IMR-90 (cell line): ENCODE results near the gene CCDC175. TPM values are rescaled to one million over a fixed set of nuclear protein-coding genes. Genes with fewer than 3 reads are reported as not detected.

Experiments used
- ATAC-seq: fragments of 200-7000 bp; cut with Tn5 transposase; 2 replicates; pipeline ENCODE4 v1.9.1; 2020; ENCODE audit warnings: low read depth, mild to moderate bottlenecking, moderate library complexity
- BruUV-seq: library from RNA; stranded (reverse); fragments of 400-500 nt; replicated peaks from 2 replicates; lab custom pipeline; 2021; lab: Mats Ljungman, UMichigan
- CTCF ChIA-PET: fragments of 300-600 bp; formaldehyde crosslinking; extraction: SDS; loops from one replicate; lab custom pipeline; 2021; ENCODE audit warnings: antibody characterized with exemption; lab: Yijun Ruan, JAX
- POLR2A ChIA-PET: fragments of 300-600 bp; sonication (Branson Sonifier 250); formaldehyde crosslinking; loops from one replicate; lab custom pipeline; 2022; ENCODE audit warnings: antibody characterized with exemption; ENCODE audit not compliant: unreplicated experiment; lab: Charles Lee
- DNase-seq: peaks from one replicate; pipeline ENCODE4 v3.0.0; 2013
- H2AFZ ChIP-seq: replicated peaks from 2 replicates; pipeline ENCODE3; 2013; ENCODE audit warnings: low read length, mild to moderate bottlenecking; ENCODE audit not compliant: poor library complexity
- H2AK5ac ChIP-seq: 2 replicates; pipeline ENCODE4 v1.6.1; 2013; ENCODE audit warnings: low read depth, low read length, inconsistent platforms
- H2AK9ac ChIP-seq: replicated peaks from 2 replicates; pipeline ENCODE3; 2013; ENCODE audit warnings: mild to moderate bottlenecking, low read depth, low read length, moderate library complexity; ENCODE audit not compliant: poor library complexity
- H2BK120ac ChIP-seq: 2 replicates; pipeline ENCODE4 v1.6.1; 2013; ENCODE audit warnings: low read depth, low read length, inconsistent platforms
- H2BK15ac ChIP-seq: 3 replicates; pipeline ENCODE4 v1.6.1; 2013; ENCODE audit warnings: low read depth, low read length, inconsistent platforms
- H2BK20ac ChIP-seq: 2 replicates; pipeline ENCODE4 v1.6.1; 2013; ENCODE audit warnings: low read depth, mild to moderate bottlenecking, inconsistent platforms, low read length, moderate library complexity
- H2BK5ac ChIP-seq: 2 replicates; pipeline ENCODE4 v1.6.1; 2013; ENCODE audit warnings: mild to moderate bottlenecking, low read depth, low read length, inconsistent platforms; ENCODE audit not compliant: poor library complexity, severe bottlenecking
- H3K14ac ChIP-seq: replicated peaks from 2 replicates; pipeline ENCODE4 v1.6.1; 2013; ENCODE audit warnings: low read depth, low read length, inconsistent platforms
- H3K18ac ChIP-seq: 2 replicates; pipeline ENCODE4 v1.6.1; 2013; ENCODE audit warnings: low read depth, low read length, control low read depth
- H3K23ac ChIP-seq: 2 replicates; pipeline ENCODE4 v1.6.1; 2013; ENCODE audit warnings: low read depth, low read length, inconsistent platforms
- H3K27ac ChIP-seq: 2 replicates; pipeline ENCODE4 v1.5.1; 2013; ENCODE audit warnings: mild to moderate bottlenecking, control low read depth, low read length; ENCODE audit not compliant: insufficient read depth
- H3K27me3 ChIP-seq: 2 replicates; pipeline ENCODE4 v1.6.1; 2013; ENCODE audit warnings: low read length; ENCODE audit not compliant: control insufficient read depth, insufficient read depth
- H3K36me3 ChIP-seq: 2 replicates; pipeline ENCODE4 v1.6.1; 2013; ENCODE audit warnings: low read length, mixed read lengths; ENCODE audit not compliant: control insufficient read depth, insufficient read depth
- H3K4ac ChIP-seq: 2 replicates; pipeline ENCODE4 v1.6.1; 2013; ENCODE audit warnings: low read depth, low read length, inconsistent platforms
- H3K4me1 ChIP-seq: 2 replicates; pipeline ENCODE4 v1.6.1; 2013; ENCODE audit warnings: low read length, mixed read lengths; ENCODE audit not compliant: control insufficient read depth, insufficient read depth
- H3K4me2 ChIP-seq: 2 replicates; pipeline ENCODE4 v1.6.1; 2013; ENCODE audit warnings: low read depth, mild to moderate bottlenecking, control low read depth, low read length, moderate library complexity
- H3K4me3 ChIP-seq: 2 replicates; pipeline ENCODE4 v1.5.1; 2013; ENCODE audit warnings: low read depth, mild to moderate bottlenecking, control low read depth, low read length, moderate library complexity; ENCODE audit not compliant: insufficient read depth
- H3K56ac ChIP-seq: 2 replicates; pipeline ENCODE4 v1.6.1; 2013; ENCODE audit warnings: low read length, inconsistent platforms; ENCODE audit not compliant: insufficient read depth; ENCODE audit errors: extremely low read depth
- H3K79me1 ChIP-seq, 2 experiments: 2 replicates each; pipeline ENCODE4 v1.6.1; 2013; ENCODE audit warnings: low read length in 2 of 2, inconsistent platforms in 1 of 2, low read depth in 1 of 2
- H3K9ac ChIP-seq: 2 replicates; pipeline ENCODE4 v1.6.1; 2013; ENCODE audit warnings: low read depth, low read length, control low read depth
- H3K9me1 ChIP-seq: 2 replicates; pipeline ENCODE4 v1.6.1; 2013; ENCODE audit warnings: low read length, inconsistent platforms; ENCODE audit not compliant: insufficient read depth
- H3K9me3 ChIP-seq: 2 replicates; pipeline ENCODE4 v1.6.1; 2013; ENCODE audit warnings: low read length; ENCODE audit not compliant: control insufficient read depth, insufficient read depth
- H4K20me1 ChIP-seq: 2 replicates; pipeline ENCODE4 v1.6.1; 2013; ENCODE audit warnings: low read length, inconsistent platforms; ENCODE audit not compliant: insufficient read depth
- H4K5ac ChIP-seq: 2 replicates; pipeline ENCODE4 v1.6.1; 2013; ENCODE audit warnings: mild to moderate bottlenecking, low read depth, low read length, control low read depth
- H4K8ac ChIP-seq, 2 experiments: 2 replicates each; pipeline ENCODE4 v1.6.1; 2013; ENCODE audit warnings: low read depth in 2 of 2, low read length in 2 of 2, control low read depth in 1 of 2, inconsistent platforms in 1 of 2
- H4K91ac ChIP-seq: 2 replicates; pipeline ENCODE4 v1.6.1; 2013; ENCODE audit warnings: low read depth, low read length, inconsistent platforms; ENCODE audit not compliant: insufficient read depth
- BHLHE40 ChIP-seq: fragments of 150-350 bp; IDR thresholded peaks from 2 replicates; pipeline ENCODE4 v1.6.1; 2016; ENCODE audit warnings: mild to moderate bottlenecking, low read depth, low read length
- FOS ChIP-seq: fragments of 150-350 bp; IDR thresholded peaks from 2 replicates; pipeline ENCODE4 v1.6.1; 2016; ENCODE audit warnings: low read depth, low read length
- MAFK ChIP-seq: IDR thresholded peaks from 2 replicates; pipeline ENCODE4 v1.6.1; 2012; ENCODE audit warnings: low read depth, low read length, improper control_type of control experiment
- MXI1 ChIP-seq: IDR thresholded peaks from 2 replicates; pipeline ENCODE4 v1.6.1; 2012; ENCODE audit warnings: low read depth, mild to moderate bottlenecking, low read length, moderate library complexity, borderline replicate concordance
- NFE2L2 ChIP-seq: fragments of 150-350 bp; IDR thresholded peaks from 2 replicates; pipeline ENCODE4 v1.6.1; 2016; ENCODE audit warnings: low read depth, mild to moderate bottlenecking, low read length
- POLR2A ChIP-seq: IDR thresholded peaks from 2 replicates; pipeline ENCODE4 v1.6.1; 2012; ENCODE audit warnings: mild to moderate bottlenecking, low read depth, low read length
- RAD21 ChIP-seq: IDR thresholded peaks from 2 replicates; pipeline ENCODE4 v1.6.1; 2012; ENCODE audit warnings: low read length, improper control_type of control experiment
- SMC3 ChIP-seq: fragments of 150-350 bp; IDR thresholded peaks from 2 replicates; pipeline ENCODE4 v1.6.1; 2016; ENCODE audit warnings: low read depth, mild to moderate bottlenecking, antibody characterized with exemption, low read length, moderate library complexity
- WGBS, 2 experiments: methylation state at CpG; one replicate each; pipeline versions ENCODE4 v1.1.5 to v1.1.7; 2013; ENCODE audit warnings: missing lambda C conversion rate in 2 of 2; ENCODE audit not compliant: insufficient read length in 1 of 2; ENCODE audit errors: extremely low coverage in 2 of 2; 5-methylcytosine and 5-hydroxymethylcytosine counted together
- dilution Hi-C: fragments of 300-500 bp; cut with HindIII; formaldehyde crosslinking; loops from one replicate; pipeline ENCODE4 v1.14.3; 2018; ENCODE audit warnings: low sequenced_read_pairs; ENCODE audit not compliant: unreplicated experiment
- in situ Hi-C: fragments of 300-500 bp; cut with MboI; formaldehyde crosslinking; loops from 3 replicates; pipeline ENCODE4 v1.14.3; 2019; ENCODE audit warnings: low sequenced_read_pairs, inconsistent platforms, mixed read lengths
- intact Hi-C: fragments of 100-400 bp; cut with micrococcal nuclease; formaldehyde crosslinking; loops from 2 replicates; pipeline ENCODE4 v1.10.0; 2022
- polyA plus RNA-seq, 3 experiments: library from polyadenylated mRNA; depleted of rRNA; stranded (reverse); fragments of >200 nt; gene quantifications; 2 replicates each; pipeline ENCODE4 v1.2.3, GENCODE V29; 2012; ENCODE audit warnings: low replicate concordance in 1 of 3
- total RNA-seq: library from RNA; depleted of rRNA; stranded (reverse); fragments of >200 nt; gene quantifications from 2 replicates; pipeline ENCODE4 v1.2.3, GENCODE V29; 2012

Gene CCDC175
- total and polyA plus RNA-seq, 2 of the 4 experiments (the other 2 are of a cell fraction), result not detected

DNA sequence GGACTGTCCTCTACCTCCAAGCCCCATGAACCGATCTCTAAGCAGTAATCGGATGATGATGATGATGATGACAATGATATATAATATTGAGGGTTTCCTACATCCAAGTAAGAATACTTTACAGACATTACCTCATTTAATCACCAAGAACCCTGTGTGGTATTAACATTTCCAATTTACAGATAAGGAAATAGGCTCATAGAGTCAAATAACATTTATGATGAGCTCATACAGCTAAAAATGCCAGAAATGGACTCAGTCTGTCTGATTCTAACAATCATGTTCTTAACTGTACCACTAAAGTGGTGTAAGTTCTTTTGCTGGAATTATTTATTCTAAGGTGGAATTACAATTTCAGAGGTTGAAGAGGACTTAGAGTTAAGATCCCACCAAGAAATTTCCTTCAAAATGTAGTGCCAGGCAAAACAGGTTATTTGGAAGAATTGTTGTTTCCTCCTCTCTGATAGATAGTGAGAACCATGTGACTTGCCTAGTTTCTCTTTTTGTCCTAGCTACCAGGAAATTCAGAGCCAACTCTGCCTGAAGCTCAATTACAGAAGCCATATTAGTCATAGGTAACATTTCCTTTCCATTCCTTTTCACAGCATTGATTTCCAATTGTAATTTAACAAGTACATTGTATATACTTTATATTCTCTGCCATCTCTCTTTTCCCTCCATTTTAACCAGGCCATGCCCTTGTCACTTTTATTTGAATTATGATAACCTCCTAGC, 23.8 kb upstream of the CCDC175 start:
- in situ Hi-C loops (no loop called here), intact Hi-C loops (no loop called here), dilution Hi-C loops (no loop called here)
- H2AFZ ChIP-seq, result no peak overlapping the region
- WGBS, 2 experiments, result no CpG with 5 or more reads among the region's 2 CpGs
- no peak overlapping the region for H3K14ac ChIP-seq
- DNase-seq (peak; percentile 22), ATAC-seq (peak; percentile 37; the same call in 1 of the 2 replicates)
- TF ChIP-seq RAD21, result no peak
- TF ChIP-seq FOS, result no peak
- TF ChIP-seq NFE2L2, result no peak
- no peak for TF ChIP-seq MAFK
- TF ChIP-seq SMC3, result no peak
- no peak for TF ChIP-seq MXI1
- no peak for TF ChIP-seq POLR2A
- TF ChIP-seq BHLHE40, result no peak
- H4K8ac ChIP-seq, result no peak overlapping the region
- H3K4ac ChIP-seq, result no peak overlapping the region
- no peak overlapping the region for H4K5ac ChIP-seq
- no peak overlapping the region for H3K4me2 ChIP-seq
- H4K20me1 ChIP-seq, result no peaks in the 10 kb centered on the region
- H3K18ac ChIP-seq, result no peak overlapping the region
- no peak overlapping the region for H3K23ac ChIP-seq
- no TSS peak for BruUV-seq
- ChIA-PET POLR2A (no interaction called here), CTCF (no interaction called here)
- no peak overlapping the region for H2AK9ac ChIP-seq
- H2BK5ac ChIP-seq, result no peak overlapping the region
- no peak overlapping the region for H2AK5ac ChIP-seq
- no peaks in the 10 kb centered on the region for H3K36me3 ChIP-seq
- no peaks in the 10 kb centered on the region for H3K9me1 ChIP-seq
- no peak overlapping the region for H3K56ac ChIP-seq
- H3K4me1 ChIP-seq, result no peaks in the 10 kb centered on the region
- H2BK20ac ChIP-seq, result no peak overlapping the region
- no peak overlapping the region for H3K9ac ChIP-seq
- no peak overlapping the region for H2BK15ac ChIP-seq
- H3K79me1 ChIP-seq, result no peaks in the 10 kb centered on the region
- H4K91ac ChIP-seq, result no peak overlapping the region
- H2BK120ac ChIP-seq, result no peak overlapping the region
- no peak overlapping the region for H3K4me3 ChIP-seq
- no peaks in the 10 kb centered on the region for H3K9me3 ChIP-seq
- H3K27me3 ChIP-seq, result peaks cover 3% of the 10 kb centered on the region; the same call in 1 of the 2 replicates
- no peak overlapping the region for H3K27ac ChIP-seq
